ENCODE data around the gene SLC25A44.

SLC25A44 gene

GRCh38 chr1:156193488-156194299, at the start of gene SLC25A44:
Gene SLC25A44 (plus strand): TSS chr1:156194104. CDS start chr1:156199848, 5,744 bp downstream.
- peak; percentile 99 for DNase-seq

GRCh38 chr1:156144742-156145141, 49.2 kb upstream of the SLC25A44 start:
- DNase-seq = peak in 1 of 2 donors; percentile 43

- no peak for DNase-seq
These were observed 48.3 kb upstream of the SLC25A44 start for GRCh38 chr1:156145650-156146019.

GRCh38 chr1:156146020-156146768, 47.7 kb upstream of the SLC25A44 start:
- peak; percentile 59 to 84 for DNase-seq

- peak in 1 of 2 donors; percentile 42 for DNase-seq
These were observed 47.0 kb upstream of the SLC25A44 start for GRCh38 chr1:156146769-156147405.

- DNase-seq = peak; percentile 39 to 64
These were observed 45.7 kb upstream of the SLC25A44 start for GRCh38 chr1:156148216-156148615.

- peak in 1 of 2 donors; percentile 19 for DNase-seq
These were observed 44.3 kb upstream of the SLC25A44 start for GRCh38 chr1:156149374-156150332.

GRCh38 chr1:156150333-156151011, 43.4 kb upstream of the SLC25A44 start:
- DNase-seq = peak in 1 of 2 donors; percentile 22

- peak in 1 of 2 donors; percentile 58 for DNase-seq
These were observed 42.7 kb upstream of the SLC25A44 start for GRCh38 chr1:156151093-156151688.

GRCh38 chr1:156152628-156153027, 41.3 kb upstream of the SLC25A44 start:
- DNase-seq = no peak

- no peak for DNase-seq
These were observed 40.5 kb upstream of the SLC25A44 start, which contains the start of gene SEMA4A for GRCh38 chr1:156153362-156153761. Gene SEMA4A (plus strand): TSS chr1:156153585. CDS start chr1:156154579, 994 bp downstream.

GRCh38 chr1:156154317-156154749, 39.6 kb upstream of the SLC25A44 start:
- peak; percentile 58 to 87 for DNase-seq

- no peak for DNase-seq
These were observed 38.0 kb upstream of the SLC25A44 start for GRCh38 chr1:156155756-156156510.

- DNase-seq = peak in 1 of 2 donors; percentile 33
These were observed 36.4 kb upstream of the SLC25A44 start for GRCh38 chr1:156157506-156157905.

GRCh38 chr1:156157966-156158365, 35.9 kb upstream of the SLC25A44 start:
- DNase-seq = no peak

GRCh38 chr1:156160000-156160742, 33.7 kb upstream of the SLC25A44 start:
- no peak for DNase-seq

- DNase-seq = peak; percentile 69 to 77
These were observed 33.1 kb upstream of the SLC25A44 start for GRCh38 chr1:156160743-156161171.

- DNase-seq = no peak
These were observed 31.4 kb upstream of the SLC25A44 start for GRCh38 chr1:156162430-156163037.

GRCh38 chr1:156163712-156164111, 30.2 kb upstream of the SLC25A44 start:
- no peak for DNase-seq
